Endodermal cell (in vitro differentiated cells): ENCODE measurements around the gene USP2. TPM values are rescaled to one million over a fixed set of nuclear protein-coding genes. Genes with fewer than 3 reads are reported as not detected.

Experiments used
- DNase-seq: peaks from one replicate; pipeline ENCODE4 v3.0.0-alpha.2; 2017
- H3K27ac ChIP-seq: 2 replicates; pipeline ENCODE4 v1.5.1; 2013; ENCODE audit warnings: mild to moderate bottlenecking, low read depth, low read length, moderate library complexity
- H3K27me3 ChIP-seq: 2 replicates; pipeline ENCODE4 v1.6.1; 2013; ENCODE audit warnings: mild to moderate bottlenecking, low read length, moderate library complexity; ENCODE audit not compliant: insufficient read depth, control insufficient read depth, poor library complexity, severe bottlenecking
- H3K36me3 ChIP-seq: 2 replicates; pipeline ENCODE4 v1.7.0; 2013; ENCODE audit warnings: mild to moderate bottlenecking, low read length, moderate library complexity; ENCODE audit not compliant: control insufficient read depth, insufficient read depth
- H3K4me1 ChIP-seq: one replicate; pipeline ENCODE4 v1.7.0; 2013; ENCODE audit warnings: low read length; ENCODE audit not compliant: control insufficient read depth, insufficient read depth
- H3K4me3 ChIP-seq: 2 replicates; pipeline ENCODE4 v1.5.1; 2013; ENCODE audit warnings: mild to moderate bottlenecking, low read length, moderate library complexity
- H3K9ac ChIP-seq: 2 replicates; pipeline ENCODE4 v1.6.1; 2013; ENCODE audit warnings: mild to moderate bottlenecking, low read length, moderate library complexity; ENCODE audit not compliant: poor library complexity, severe bottlenecking; ENCODE audit errors: extremely low read depth
- H3K9me3 ChIP-seq: 2 replicates; pipeline ENCODE4 v1.6.1; 2013; ENCODE audit warnings: mild to moderate bottlenecking, low read length, moderate library complexity; ENCODE audit not compliant: control insufficient read depth
- H3K27ac Mint-ChIP-seq: 2 replicates; pipeline ENCODE4 v1.8.0; 2020; ENCODE audit warnings: mixed read lengths
- H3K27me3 Mint-ChIP-seq: 2 replicates; pipeline ENCODE4 v1.8.0; 2021; ENCODE audit warnings: mild to moderate bottlenecking, mixed read lengths; ENCODE audit not compliant: insufficient read depth
- H3K36me3 Mint-ChIP-seq: 2 replicates; pipeline ENCODE4 v1.8.0; 2020; ENCODE audit warnings: low read depth, mixed read lengths
- H3K4me1 Mint-ChIP-seq: 2 replicates; pipeline ENCODE4 v1.8.0; 2020; ENCODE audit warnings: mixed read lengths
- H3K4me3 Mint-ChIP-seq: 2 replicates; pipeline ENCODE4 v1.8.0; 2020; ENCODE audit warnings: mild to moderate bottlenecking, moderate library complexity, mixed read lengths
- H3K9me3 Mint-ChIP-seq: 2 replicates; pipeline ENCODE4 v1.8.0; 2020; ENCODE audit warnings: mild to moderate bottlenecking, mixed read lengths
- CTCF ChIP-seq: fragments of 200-600 bp; sonication (generic); conservative IDR thresholded peaks from 2 replicates; pipeline ENCODE4 v1.5.0; 2021; ENCODE audit warnings: antibody characterized with exemption, mild to moderate bottlenecking
- WGBS, 2 experiments: methylation state at CpG; one replicate each; pipeline versions ENCODE4 v1.1.5 to v1.1.7; 2013; ENCODE audit warnings: missing lambda C conversion rate in 2 of 2, mixed read lengths in 1 of 2; ENCODE audit not compliant: insufficient coverage in 1 of 2, insufficient read length in 1 of 2; 5-methylcytosine and 5-hydroxymethylcytosine counted together
- microRNA-seq: library from miRNA; unstranded; fragments of <30 nt; microRNA quantifications from one replicate; pipeline ENCODE4 v1.2.0, GENCODE V29; 2020; ENCODE audit warnings: borderline microRNAs expressed
- total RNA-seq, 2 donors: library from RNA; stranded (reverse); fragmentation: NEBNext Ultra II Directional in 1 of 2; extraction: Animal tissue kit (Norgen Biotek cat#: 25700) in 1 of 2; gene quantifications; 2 replicates in 1 of 2; 3 replicates in 1 of 2; pipeline ENCODE4 v1.2.1, GENCODE V29; 2021

The USP2 gene
- total RNA-seq, 2 donors from 2014 or later = 17.8 to 21.1 TPM

- H3K27me3 ChIP-seq = no peaks in the 10 kb centered on the region
- H3K4me1 ChIP-seq = no peaks in the 10 kb centered on the region
- H3K27ac ChIP-seq = peak overlapping the region; percentile 48
- peaks cover 41% of the 10 kb centered on the region for H3K36me3 Mint-ChIP-seq
- no CpG with 5 or more reads among the region's 1 CpG for WGBS, 2 experiments
- H3K4me3 ChIP-seq = no peak overlapping the region
- H3K9me3 Mint-ChIP-seq = no peaks in the 10 kb centered on the region
- peak; percentile 55 for TF ChIP-seq CTCF
- DNase-seq = peak; percentile 71
- H3K9me3 ChIP-seq = no peaks in the 10 kb centered on the region
- no peaks in the 10 kb centered on the region for H3K27me3 Mint-ChIP-seq
- no peak overlapping the region for H3K4me3 Mint-ChIP-seq
- H3K27ac Mint-ChIP-seq = no peak overlapping the region
- H3K9ac ChIP-seq = no peak overlapping the region
- H3K36me3 ChIP-seq = peaks cover 35% of the 10 kb centered on the region
- peaks cover 9% of the 10 kb centered on the region for H3K4me1 Mint-ChIP-seq
These were observed 74.3 kb downstream of the USP2 start for GRCh38 chr11:119307219-119307618.

GRCh38 chr11:119306373-119306890 lies 75.1 kb downstream of the USP2 start:
- Mint-ChIP-seq H3K27me3 (no peaks in the 10 kb centered on the region), H3K36me3 (peaks cover 47% of the 10 kb centered on the region), H3K4me1 (peaks cover 9% of the 10 kb centered on the region), H3K27ac (peak overlapping the region; percentile 75), H3K9me3 (no peaks in the 10 kb centered on the region), H3K4me3 (no peak overlapping the region)
- Histone ChIP-seq H3K27ac (peak overlapping the region; percentile 64), H3K4me3 (no peak overlapping the region), H3K9me3 (no peaks in the 10 kb centered on the region), H3K9ac (peak overlapping the region; percentile 3), H3K4me1 (no peaks in the 10 kb centered on the region), H3K36me3 (peaks cover 43% of the 10 kb centered on the region), H3K27me3 (no peaks in the 10 kb centered on the region)
- 88% methylated on average over 4 to 5 of the region's 5 CpGs for WGBS, 2 experiments
- no peak for DNase-seq
- no peak for TF ChIP-seq CTCF

- no peak for TF ChIP-seq CTCF
- Histone ChIP-seq H3K27ac (peak overlapping the region; percentile 64), H3K27me3 (no peaks in the 10 kb centered on the region), H3K36me3 (peaks cover 49% of the 10 kb centered on the region), H3K4me3 (no peak overlapping the region), H3K9me3 (no peaks in the 10 kb centered on the region), H3K9ac (no peak overlapping the region), H3K4me1 (no peaks in the 10 kb centered on the region)
- DNase-seq = no peak
- H3K9me3 Mint-ChIP-seq = no peaks in the 10 kb centered on the region
- peaks cover 47% of the 10 kb centered on the region for H3K36me3 Mint-ChIP-seq
- peaks cover 9% of the 10 kb centered on the region for H3K4me1 Mint-ChIP-seq
- WGBS, 2 experiments = 88 to 95% methylated on average over 7 of the region's 7 CpGs
- no peak overlapping the region for H3K4me3 Mint-ChIP-seq
- H3K27ac Mint-ChIP-seq = no peak overlapping the region
- H3K27me3 Mint-ChIP-seq = no peaks in the 10 kb centered on the region
These were observed 75.7 kb downstream of the USP2 start for GRCh38 chr11:119305556-119306372.

Small RNA genes lying within 50 kb of the gene (microRNA-seq; reads per million reads assigned to microRNA genes)
- not detected for gene MIR6756

Other genes starting within 250 kb of the USP2 start
- 1 to 10 TPM; 1.5 to 1.8 TPM for gene ABCG4, start 232.6 kb downstream of the USP2 start, total RNA-seq
- gene NLRX1, start 213.0 kb downstream of the USP2 start, total RNA-seq = 10 to 100 TPM; 21.8 to 29.6 TPM
- under 1 TPM; 0.11 to 0.97 TPM for gene NHERF4, start 196.2 kb downstream of the USP2 start, total RNA-seq
- gene CBL, start 175.4 kb downstream of the USP2 start, total RNA-seq = 10 to 100 TPM; 40.3 to 52.7 TPM
- 10 to 100 TPM; 21.9 to 28.3 TPM for gene MCAM, start 64.6 kb downstream of the USP2 start, total RNA-seq
- 10 to 100 TPM; 51.8 to 76.3 TPM for gene RNF26, start 47.2 kb downstream of the USP2 start, total RNA-seq
- under 1 TPM; 0.62 to 0.66 TPM for gene C1QTNF5, start 40.8 kb downstream of the USP2 start, total RNA-seq
- not detected for gene MFRP, start 35.0 kb downstream of the USP2 start, total RNA-seq
- 10 to 100 TPM; 19.3 to 36.1 TPM for gene THY1, start 41.5 kb upstream of the USP2 start, total RNA-seq